Smooth muscle cell (in vitro differentiated cells): ENCODE measurements around the gene KLC4. TPM values are rescaled to one million over a fixed set of nuclear protein-coding genes. Genes with fewer than 3 reads are reported as not detected.

ENCODE experiments used
- DNase-seq: peaks from one replicate; lab custom pipeline; 2025; ENCODE audit not compliant: unreplicated experiment; lab: John Stamatoyannopoulos, UW
- H2AFZ ChIP-seq: fragments of 200-600 bp; sonication (generic); 2 replicates; pipeline ENCODE4 v1.6.0; 2016; ENCODE audit warnings: antibody characterized with exemption, low read depth, mild to moderate bottlenecking
- H3F3A ChIP-seq: fragments of 200-600 bp; sonication (generic); 2 replicates; pipeline ENCODE4 v1.6.0; 2017; ENCODE audit warnings: antibody characterized with exemption, low read depth
- H3K27ac ChIP-seq: fragments of 200-600 bp; sonication (generic); 2 replicates; pipeline ENCODE4 v1.5.1; 2016; ENCODE audit warnings: low read depth, mild to moderate bottlenecking
- H3K27me3 ChIP-seq: fragments of 200-600 bp; sonication (generic); 2 replicates; pipeline ENCODE4 v1.6.1; 2016; ENCODE audit warnings: low read depth, mild to moderate bottlenecking
- H3K36me3 ChIP-seq: fragments of 200-600 bp; sonication (generic); 2 replicates; pipeline ENCODE4 v1.5.1; 2016; ENCODE audit warnings: low read depth
- H3K4me1 ChIP-seq: fragments of 200-600 bp; sonication (generic); 2 replicates; pipeline ENCODE4 v1.5.1; 2016; ENCODE audit warnings: low read depth
- H3K4me2 ChIP-seq: fragments of 200-600 bp; sonication (generic); 2 replicates; pipeline ENCODE4 v1.6.0; 2016; ENCODE audit warnings: mild to moderate bottlenecking
- H3K4me3 ChIP-seq: fragments of 200-600 bp; sonication (generic); 2 replicates; pipeline ENCODE4 v1.5.1; 2016; ENCODE audit warnings: mild to moderate bottlenecking
- H3K79me2 ChIP-seq: fragments of 200-600 bp; sonication (generic); 2 replicates; pipeline ENCODE4 v1.6.0; 2016; ENCODE audit warnings: low read depth, mild to moderate bottlenecking
- H3K9ac ChIP-seq: fragments of 200-600 bp; sonication (generic); 2 replicates; pipeline ENCODE4 v1.6.0; 2016; ENCODE audit warnings: low read depth
- H3K9me3 ChIP-seq: fragments of 200-600 bp; sonication (generic); replicated peaks from 2 replicates; pipeline ENCODE4 v1.5.1; 2016; ENCODE audit warnings: low read depth
- H4K20me1 ChIP-seq: fragments of 200-600 bp; sonication (generic); 2 replicates; pipeline ENCODE4 v1.6.0; 2016; ENCODE audit warnings: low read depth
- CTCF ChIP-seq: fragments of 200-600 bp; sonication (generic); IDR thresholded peaks from 2 replicates; pipeline ENCODE4 v1.5.1; 2017; ENCODE audit warnings: borderline replicate concordance, mild to moderate bottlenecking, antibody characterized with exemption; ENCODE audit not compliant: insufficient read depth, poor library complexity, severe bottlenecking
- whole genome bisulfite sequencing: methylation state at CpG from one replicate; pipeline ENCODE4 v1.1.7; 2016; ENCODE audit warnings: low lambda C conversion rate; 5-methylcytosine and 5-hydroxymethylcytosine counted together
- polyA plus RNA-seq: library from polyadenylated mRNA; unstranded; fragments of >200 nt; fragmentation: Nextera tagmentation; extraction: Ambion mirVana; gene quantifications from 2 replicates; pipeline ENCODE4 v1.2.1, GENCODE V29; 2016
- total RNA-seq: library from RNA; depleted of rRNA; stranded (reverse); fragments of >200 nt; gene quantifications from 2 replicates; pipeline ENCODE4 v1.2.3, GENCODE V29; 2014

The KLC4 gene
- total RNA-seq: 13.2 and 20.0 TPM in 2 replicates
- polyA plus RNA-seq: 25.3 and 25.7 TPM in 2 replicates

GRCh38 chr6:43059168-43060033 lies at the start of gene KLC4, which contains the start of gene MRPL2:
KLC4 (plus strand) TSS chr6:43059631; CDS start chr6:43061336, 1,705 bp downstream.
MRPL2 (minus strand) TSS chr6:43059434; CDS start chr6:43059381, 53 bp downstream.
- DNase-seq: peak; percentile 94
- peaks cover 16% of the 10 kb centered on the region for H3K4me1 ChIP-seq
- peak within 1 kb of the TSS; percentile 81 for H2AFZ ChIP-seq
- no peaks in the 10 kb centered on the region for H3K36me3 ChIP-seq
- H3K4me3 ChIP-seq: peak within 1 kb of the TSS; percentile 88
- peak within 1 kb of the TSS; percentile 94 for H3K9ac ChIP-seq
- no peaks in the 10 kb centered on the region for H3K27me3 ChIP-seq
- WGBS: under 1% methylated on average over 56 of the region's 64 CpGs
- H3F3A ChIP-seq: peaks cover 2% of the 10 kb centered on the region
- H3K27ac ChIP-seq: peak within 1 kb of the TSS; percentile 89
- no peak for TF ChIP-seq CTCF
- no peaks in the 10 kb centered on the region for H3K9me3 ChIP-seq
- peak within 1 kb of the TSS; percentile 93 for H3K4me2 ChIP-seq
- H3K79me2 ChIP-seq: peaks cover 22% of the 10 kb centered on the region
- H4K20me1 ChIP-seq: no peaks in the 10 kb centered on the region

- peaks cover 36% of the 10 kb centered on the region for H3K79me2 ChIP-seq
- H3F3A ChIP-seq: no peaks in the 10 kb centered on the region
- H3K4me1 ChIP-seq: peaks cover 6% of the 10 kb centered on the region
- 96% methylated on average over 6 of the region's 6 CpGs for WGBS
- H3K36me3 ChIP-seq: no peaks in the 10 kb centered on the region
- peaks cover 10% of the 10 kb centered on the region for H4K20me1 ChIP-seq
- no peak for DNase-seq
- H3K27ac ChIP-seq: no peak overlapping the region
- no peak for TF ChIP-seq CTCF
- no peak overlapping the region for H3K4me2 ChIP-seq
- no peaks in the 10 kb centered on the region for H3K27me3 ChIP-seq
- H2AFZ ChIP-seq: no peak overlapping the region
- no peaks in the 10 kb centered on the region for H3K9me3 ChIP-seq
- H3K4me3 ChIP-seq: no peak overlapping the region
- H3K9ac ChIP-seq: no peak overlapping the region
Measured at GRCh38 chr6:43011207-43011606, 48.2 kb upstream of the KLC4 start.

- Histone ChIP-seq H3K79me2 (peaks cover 46% of the 10 kb centered on the region), H3K9ac (no peak overlapping the region), H3K27ac (no peak overlapping the region)
Measured at GRCh38 chr6:43012364-43012763, 47.1 kb upstream of the KLC4 start.

More at GRCh38 chr6:43012364-43012763, 47.1 kb upstream of the KLC4 start:
- Histone ChIP-seq H3K4me1 (peaks cover 6% of the 10 kb centered on the region), H3F3A (no peaks in the 10 kb centered on the region), H3K27me3 (no peaks in the 10 kb centered on the region), H3K4me3 (peak overlapping the region; percentile 72), H3K9me3 (no peaks in the 10 kb centered on the region), H2AFZ (no peak overlapping the region), H3K36me3 (no peaks in the 10 kb centered on the region), H4K20me1 (peaks cover 20% of the 10 kb centered on the region), H3K4me2 (peak overlapping the region; percentile 90)
- WGBS: 97% methylated on average over 6 of the region's 6 CpGs
- TF ChIP-seq CTCF: no peak
- DNase-seq: no peak
